Mesodermal cell (in vitro differentiated cells): ENCODE results near the gene S100A14.
"Not testable (repeated sequence)": the region's sequence is repeated elsewhere in the genome, so short reads cannot be mapped to it uniquely, and the experiment has no call there.

Experiments used
- H3K27ac ChIP-seq: 2 replicates; pipeline ENCODE4 v1.7.0; 2013; ENCODE audit warnings: mild to moderate bottlenecking, low read depth, low read length, moderate library complexity; ENCODE audit not compliant: severe bottlenecking
- H3K36me3 ChIP-seq: 2 replicates; pipeline ENCODE4 v1.7.1; 2013; ENCODE audit warnings: mild to moderate bottlenecking, low read length, moderate library complexity; ENCODE audit not compliant: control insufficient read depth, insufficient read depth
- H3K4me1 ChIP-seq: one replicate; pipeline ENCODE4 v1.7.1; 2013; ENCODE audit warnings: mild to moderate bottlenecking, low read length; ENCODE audit not compliant: insufficient read depth, control insufficient read depth, poor library complexity, severe bottlenecking
- H3K4me3 ChIP-seq: 2 replicates; pipeline ENCODE4 v1.7.0; 2013; ENCODE audit warnings: low read length, control low read depth, mild to moderate bottlenecking; ENCODE audit not compliant: insufficient read depth, poor library complexity, severe bottlenecking; ENCODE audit errors: extremely low read depth
- H3K9me3 ChIP-seq: 2 replicates; pipeline ENCODE4 v1.7.1; 2013; ENCODE audit warnings: mild to moderate bottlenecking, low read length, moderate library complexity; ENCODE audit not compliant: control insufficient read depth
- WGBS, 2 experiments: methylation state at CpG; one replicate each; pipeline ENCODE4 v1.1.5; 2013; ENCODE audit warnings: missing lambda C conversion rate in 2 of 2; ENCODE audit not compliant: insufficient coverage in 2 of 2; 5-methylcytosine and 5-hydroxymethylcytosine counted together

Gene S100A14

DNA sequence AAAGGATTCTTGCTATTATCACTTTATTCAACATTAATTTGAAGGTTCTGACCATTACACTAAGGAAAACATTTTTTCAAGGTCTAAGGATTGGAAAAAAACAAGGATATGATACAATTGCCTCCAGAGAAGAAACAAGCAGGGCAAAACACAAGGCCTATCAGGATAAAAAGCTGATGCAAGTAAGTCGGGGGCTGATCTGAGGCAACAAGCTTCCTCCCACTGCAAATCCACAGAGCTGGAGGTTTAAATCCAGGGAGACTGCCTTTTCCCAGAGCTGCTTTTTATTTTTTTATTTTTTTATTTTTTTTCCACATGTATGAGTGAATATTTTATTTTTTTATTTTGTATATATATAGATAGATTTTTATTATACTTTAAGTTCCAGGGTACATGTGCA, 31.1 kb downstream of the S100A14 start:
- Histone ChIP-seq H3K4me1 (peaks cover 3% of the 10 kb centered on the region), H3K4me3 (no peak overlapping the region), H3K36me3 (no peaks in the 10 kb centered on the region), H3K9me3 (no peaks in the 10 kb centered on the region), H3K27ac (no peak overlapping the region)
- 88 to 100% methylated on average over 1 of the region's 1 CpG for WGBS, 2 experiments

DNA sequence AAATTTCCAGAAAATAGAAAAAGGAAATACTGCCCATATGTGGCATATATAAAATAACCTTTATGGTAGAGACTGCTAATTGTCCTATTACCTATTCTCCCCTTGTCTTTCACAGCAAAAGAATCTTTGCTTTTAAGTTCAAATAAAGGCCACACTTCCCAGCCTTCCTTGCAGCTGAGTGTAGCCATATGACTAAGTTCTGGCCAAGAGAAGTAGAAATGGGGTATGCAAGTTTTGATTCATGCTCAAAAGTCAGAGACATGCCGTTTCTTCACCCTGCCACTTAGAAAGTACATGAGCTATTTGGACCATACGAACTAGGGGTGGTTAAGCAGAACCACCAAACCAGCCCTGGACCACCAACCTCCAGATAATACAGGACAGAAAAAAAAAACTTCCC, 32.1 kb downstream of the S100A14 start:
- WGBS, 2 experiments, result 83 to 92% methylated on average over 2 of the region's 2 CpGs
- Histone ChIP-seq H3K9me3 (no peaks in the 10 kb centered on the region), H3K4me3 (no peak overlapping the region), H3K36me3 (no peaks in the 10 kb centered on the region), H3K4me1 (peaks cover 8% of the 10 kb centered on the region), H3K27ac (no peak overlapping the region)

DNA sequence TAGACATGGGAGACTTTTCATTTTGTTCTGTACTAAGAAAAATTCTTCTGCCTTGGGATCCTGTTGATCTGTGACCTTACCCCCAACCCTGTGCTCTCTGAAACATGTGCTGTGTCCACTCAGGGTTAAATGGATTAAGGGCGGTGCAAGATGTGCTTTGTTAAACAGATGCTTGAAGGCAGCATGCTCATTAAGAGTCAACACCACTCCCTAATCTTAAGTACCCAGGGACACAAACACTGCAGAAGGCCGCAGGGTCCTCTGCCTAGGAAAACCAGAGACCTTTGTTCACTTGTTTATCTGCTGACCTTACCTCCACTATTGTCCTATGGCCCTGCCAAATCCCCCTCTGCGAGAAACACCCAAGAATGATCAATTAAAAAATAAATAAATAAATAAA, 32.6 kb downstream of the S100A14 start:
- H3K4me1 ChIP-seq, result peaks cover 12% of the 10 kb centered on the region
- not testable (repeated sequence) for H3K27ac ChIP-seq, H3K36me3 ChIP-seq, H3K9me3 ChIP-seq, H3K4me3 ChIP-seq
- no CpG with 5 or more reads among the region's 3 CpGs for WGBS, 2 experiments

DNA sequence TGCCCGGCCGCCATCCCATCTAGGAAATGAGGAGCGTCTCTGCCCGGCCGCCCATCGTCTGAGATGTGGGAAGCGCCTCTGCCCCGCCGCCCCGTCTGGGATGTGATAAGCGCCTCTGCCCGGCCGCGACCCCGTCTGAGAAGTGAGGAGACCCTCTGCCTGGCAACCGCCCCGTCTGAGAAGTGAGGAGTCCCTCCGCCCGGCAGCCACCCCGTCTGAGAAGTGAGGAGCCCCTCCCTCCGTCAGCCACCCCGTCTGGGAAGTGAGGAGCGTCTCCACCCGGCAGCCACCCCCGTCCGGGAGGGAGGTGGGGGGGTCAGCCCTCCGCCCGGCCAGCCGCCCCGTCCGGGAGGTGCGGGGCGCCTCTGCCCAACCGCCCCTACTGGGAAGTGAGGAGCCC, 33.3 kb downstream of the S100A14 start:
- not testable (repeated sequence) for H3K4me3 ChIP-seq, H3K9me3 ChIP-seq, H3K36me3 ChIP-seq, H3K27ac ChIP-seq
- 97% methylated on average over 27 of the region's 34 CpGs; no CpG with 5 or more reads in 1 of the 2 experiments for WGBS, 2 experiments
- H3K4me1 ChIP-seq, result peaks cover 19% of the 10 kb centered on the region

DNA sequence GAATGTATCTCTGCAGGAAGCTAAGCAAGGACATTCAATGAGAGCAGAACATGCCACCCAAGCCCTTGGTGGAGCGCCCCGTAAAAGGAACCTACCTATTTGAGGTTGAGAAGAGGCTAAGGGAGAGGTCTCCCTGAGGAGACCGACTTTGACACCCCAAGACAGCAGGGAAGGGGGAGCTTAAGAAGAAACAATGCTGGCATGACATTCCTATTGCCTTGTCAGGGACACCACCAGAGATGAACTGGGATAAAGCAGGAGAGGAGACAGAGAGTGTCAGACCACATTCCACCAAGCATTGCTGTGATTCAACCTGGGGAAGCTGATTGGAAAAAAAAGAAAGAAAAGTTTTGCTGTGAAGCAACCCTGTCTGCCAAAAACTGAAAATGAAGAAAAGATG, 37.2 kb downstream of the S100A14 start:
- Histone ChIP-seq H3K27ac (peak overlapping the region; percentile 90), H3K4me3 (no peak overlapping the region), H3K4me1 (peaks cover 21% of the 10 kb centered on the region), H3K9me3 (no peaks in the 10 kb centered on the region), H3K36me3 (no peaks in the 10 kb centered on the region)
- 75 to 82% methylated on average over 3 of the region's 3 CpGs for WGBS, 2 experiments

DNA sequence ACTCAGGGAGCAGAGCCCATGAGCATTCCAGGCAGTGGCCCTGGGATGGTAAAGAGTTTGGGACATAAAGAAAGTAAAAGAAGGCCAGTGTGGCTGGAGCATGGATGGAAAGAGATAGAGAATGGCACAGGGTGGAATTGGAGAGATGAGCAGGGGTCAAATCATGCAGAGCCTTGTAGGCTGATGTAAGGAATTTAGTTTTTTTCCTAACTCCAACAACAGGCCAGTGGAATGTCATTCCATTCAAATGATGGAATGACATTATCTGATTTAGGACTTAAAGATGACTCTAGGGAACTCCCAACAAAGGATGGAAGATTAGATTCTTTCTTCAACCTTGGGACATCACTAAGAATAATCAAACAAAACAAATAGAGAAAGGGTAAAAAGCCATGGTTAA, 37.6 kb downstream of the S100A14 start:
- Histone ChIP-seq H3K4me3 (no peak overlapping the region), H3K4me1 (peaks cover 21% of the 10 kb centered on the region), H3K9me3 (no peaks in the 10 kb centered on the region), H3K36me3 (no peaks in the 10 kb centered on the region), H3K27ac (peak overlapping the region; percentile 90)

DNA sequence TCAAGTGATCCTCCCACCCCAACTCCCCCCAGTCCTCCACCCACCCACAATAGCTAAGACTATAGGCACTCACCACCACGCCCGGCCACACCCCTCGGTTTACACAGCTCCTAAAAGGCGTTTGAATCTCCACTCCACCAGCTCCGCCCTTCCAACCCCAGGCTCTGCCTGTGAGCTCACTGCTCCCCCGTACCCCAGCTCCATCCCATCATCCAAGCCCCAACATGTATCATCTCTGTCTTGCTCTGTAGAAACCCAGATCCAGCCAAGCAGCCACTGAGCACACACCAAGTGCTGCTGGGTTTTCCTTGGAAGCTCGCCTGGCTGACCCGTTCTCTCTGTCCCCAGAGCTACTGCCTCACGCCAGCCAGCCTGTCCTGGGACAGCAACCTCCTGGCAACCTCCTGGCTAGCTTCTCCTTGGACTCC, 38.5 kb downstream of the S100A14 start:
- H3K4me1 ChIP-seq, result peaks cover 22% of the 10 kb centered on the region
- no peaks in the 10 kb centered on the region for H3K36me3 ChIP-seq
- H3K4me3 ChIP-seq, result no peak overlapping the region
- no peaks in the 10 kb centered on the region for H3K9me3 ChIP-seq
- 78 to 87% methylated on average over 4 to 9 of the region's 9 CpGs for WGBS, 2 experiments
- H3K27ac ChIP-seq, result no peak overlapping the region

DNA sequence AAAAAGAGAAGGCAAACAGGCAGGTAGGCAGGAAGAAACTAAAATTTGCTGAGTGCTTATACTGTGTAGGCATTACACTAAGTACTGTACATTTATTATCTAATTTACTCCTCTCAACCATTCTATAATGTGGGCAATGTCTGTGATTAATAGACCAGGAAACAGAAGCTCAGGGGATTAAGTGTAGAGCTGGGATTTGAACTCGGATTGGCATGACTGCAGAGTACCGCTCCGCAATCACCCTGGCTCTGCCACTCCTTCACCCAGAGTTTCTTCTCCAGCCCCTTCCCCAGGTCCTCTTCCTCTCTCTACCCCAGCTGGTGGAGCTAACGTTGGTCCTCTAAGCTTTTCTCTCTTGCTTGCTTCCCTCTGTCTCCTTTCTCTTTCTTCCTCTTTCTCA, 39.0 kb downstream of the S100A14 start:
- Histone ChIP-seq H3K36me3 (no peaks in the 10 kb centered on the region), H3K9me3 (no peaks in the 10 kb centered on the region), H3K4me3 (no peak overlapping the region), H3K27ac (no peak overlapping the region), H3K4me1 (peaks cover 23% of the 10 kb centered on the region)
- 83 to 90% methylated on average over 4 of the region's 4 CpGs for WGBS, 2 experiments

DNA sequence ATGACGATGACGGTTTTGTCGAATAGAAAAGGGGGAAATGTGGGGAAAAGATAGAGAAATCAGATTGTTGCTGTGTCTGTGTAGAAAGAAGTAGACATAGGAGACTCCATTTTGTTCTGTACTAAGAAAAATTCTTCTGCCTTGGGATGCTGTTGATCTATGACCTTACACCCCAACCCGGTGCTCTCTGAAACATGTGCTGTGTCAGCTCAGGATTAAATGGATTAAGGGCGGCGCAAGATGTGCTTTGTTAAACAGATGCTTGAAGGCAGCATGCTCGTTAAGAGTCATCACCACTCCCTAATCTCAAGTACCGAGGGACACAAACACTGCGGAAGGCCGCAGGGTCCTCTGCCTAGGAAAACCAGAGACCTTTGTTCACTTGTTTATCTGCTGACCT, 40.6 kb downstream of the S100A14 start:
- not testable (repeated sequence) for H3K9me3 ChIP-seq, H3K4me3 ChIP-seq, H3K36me3 ChIP-seq, H3K27ac ChIP-seq
- WGBS, 2 experiments, result 90 to 97% methylated on average over 3 of the region's 10 CpGs
- H3K4me1 ChIP-seq, result peaks cover 23% of the 10 kb centered on the region

DNA sequence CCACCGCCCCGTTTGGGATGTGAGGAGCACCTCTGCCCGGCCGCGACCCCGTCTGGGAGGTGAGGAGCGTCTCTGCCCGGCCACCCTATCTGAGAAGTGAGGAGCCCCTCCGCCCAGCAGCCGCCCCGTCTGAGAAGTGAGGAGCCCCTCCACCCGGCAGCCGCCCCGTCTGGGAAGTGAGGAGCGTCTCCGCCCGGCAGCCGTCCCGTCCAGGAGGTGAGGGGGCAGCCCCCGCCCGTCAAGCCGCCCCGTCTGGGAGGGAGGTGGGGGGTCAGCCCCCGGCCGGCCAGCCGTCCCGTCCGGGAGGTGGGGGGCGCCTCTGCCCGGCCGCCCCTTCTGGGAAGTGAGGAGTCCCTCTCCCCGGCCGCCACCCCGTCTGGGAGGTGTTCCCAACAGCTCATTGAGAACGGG, 41.0 kb downstream of the S100A14 start:
- H3K4me3 ChIP-seq, H3K27ac ChIP-seq, H3K9me3 ChIP-seq, H3K36me3 ChIP-seq: not testable (repeated sequence)
- WGBS, 2 experiments, result 95% methylated on average over 8 to 32 of the region's 35 CpGs
- H3K4me1 ChIP-seq, result peaks cover 23% of the 10 kb centered on the region

DNA sequence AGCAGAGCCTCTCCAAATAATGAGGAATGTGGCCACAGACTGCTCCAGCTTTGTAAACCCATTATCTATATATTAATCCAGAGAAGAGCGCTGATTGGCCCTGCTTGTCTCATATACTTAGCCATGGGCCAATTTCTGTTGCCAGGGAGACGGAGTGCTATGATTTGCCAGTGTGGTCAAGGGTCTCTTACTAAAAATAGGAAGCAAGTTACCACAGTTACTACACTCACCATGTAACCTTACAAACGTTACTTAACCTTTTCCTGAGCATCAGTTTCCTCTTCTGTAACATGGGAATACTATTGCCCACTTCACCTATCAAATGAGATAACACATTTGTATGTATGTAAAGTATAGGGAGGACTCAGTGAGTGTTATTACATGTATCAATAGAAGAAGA, 42.8 kb downstream of the S100A14 start:
- Histone ChIP-seq H3K27ac (no peak overlapping the region), H3K4me1 (peaks cover 14% of the 10 kb centered on the region), H3K36me3 (no peaks in the 10 kb centered on the region), H3K4me3 (no peak overlapping the region), H3K9me3 (no peaks in the 10 kb centered on the region)
- 94 to 100% methylated on average over 1 to 2 of the region's 3 CpGs for WGBS, 2 experiments

DNA sequence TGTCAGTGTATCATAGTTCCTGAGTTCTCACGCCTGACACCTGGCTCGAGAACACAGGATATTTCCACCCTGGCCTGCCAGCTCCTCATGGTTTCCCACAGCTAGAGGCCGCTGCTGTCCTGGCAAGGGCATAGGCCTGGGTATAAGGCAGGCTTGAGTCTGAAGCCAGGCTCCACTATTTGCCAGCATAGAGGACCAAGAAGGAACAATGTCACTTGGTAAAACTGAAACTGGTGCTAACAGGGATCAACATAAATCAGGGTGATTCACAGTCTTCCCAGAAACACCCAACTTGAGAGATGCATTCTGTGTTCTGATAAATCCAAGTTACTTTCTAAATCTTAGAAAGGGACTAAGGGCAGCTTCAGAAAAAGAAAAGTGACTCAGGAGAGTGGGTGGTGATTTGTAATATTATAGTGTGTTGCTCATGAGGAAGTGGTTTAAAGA, 43.5 kb downstream of the S100A14 start:
- H3K4me1 ChIP-seq, result peaks cover 15% of the 10 kb centered on the region
- WGBS, 2 experiments, result 27 to 58% methylated on average over 3 of the region's 3 CpGs
- H3K36me3 ChIP-seq, result no peaks in the 10 kb centered on the region
- H3K27ac ChIP-seq, result no peak overlapping the region
- no peaks in the 10 kb centered on the region for H3K9me3 ChIP-seq
- no peak overlapping the region for H3K4me3 ChIP-seq
